ENCODE results near the gene LHFPL2. TPM values are rescaled to one million over a fixed set of nuclear protein-coding genes. Genes with fewer than 3 reads are reported as not detected.

Gene LHFPL2
- total and polyA plus RNA-seq, 2 experiments from 2014 or later, result 10.6 to 50.8 TPM

- no peak overlapping the region for H3K27ac Mint-ChIP-seq
- Histone ChIP-seq H3K4me1 (ENCODE audit: insufficient read depth) (no peaks in the 10 kb centered on the region; the same call in 1 of the 2 replicates), H3K9me2 (ENCODE audit: insufficient read depth) (no peaks in the 10 kb centered on the region), H3K36me3 (ENCODE audit: insufficient read depth) (no peaks in the 10 kb centered on the region), H3F3A (replicated peaks; ENCODE audit: low read depth) (no peaks in the 10 kb centered on the region), H3K4me3 (no peak overlapping the region), H2AFZ (no peak overlapping the region), H3K79me2 (replicated peaks; ENCODE audit: insufficient read depth) (peaks cover 26% of the 10 kb centered on the region; the same call in 1 of the 2 replicates), H3K4me2 (no peak overlapping the region), H3K27ac (ENCODE audit: low read depth) (no peak overlapping the region), H3K27me3 (ENCODE audit: insufficient read depth) (no peaks in the 10 kb centered on the region), H4K20me1 (replicated peaks; ENCODE audit: insufficient read depth) (peaks cover 8% of the 10 kb centered on the region)
- TF ChIP-seq CREB1 (CRISPR knock-in tag; IDR thresholded peaks at IDR 0.05; ENCODE audit: low read depth), result no peak
- TF ChIP-seq ZNF462 (CRISPR knock-in tag; IDR thresholded peaks at IDR 0.05), result no peak
- no peak for TF ChIP-seq ETS1 (IDR thresholded peaks at IDR 0.05)
- TF ChIP-seq NANOG (IDR thresholded peaks at IDR 0.05; ENCODE audit: borderline replicate concordance), result no peak
- TF ChIP-seq POLR2AphosphoS5 (IDR thresholded peaks at IDR 0.05; ENCODE audit: low read depth), result no peak
- no peak for TF ChIP-seq EZH2 (IDR thresholded peaks at IDR 0.05; ENCODE audit: low read depth, unreplicated experiment)
- peak in 1 of 2 experiments; percentile 53; a peak in 2 of 4 replicates for TF ChIP-seq CTCF (conservative IDR thresholded peaks at IDR 0.05; ENCODE audit: low read depth in 2 of 2)
- H3K36me3 Mint-ChIP-seq (ENCODE audit: low read depth), result peaks cover 5% of the 10 kb centered on the region
- H3K4me1 Mint-ChIP-seq, result peaks cover 26% of the 10 kb centered on the region
- no peak overlapping the region for H3K4me3 Mint-ChIP-seq
- DNase-seq (ENCODE audit: low spot score) (peak; percentile 59), ATAC-seq (peak; percentile 58)
- H3K27me3 Mint-ChIP-seq (ENCODE audit: insufficient read depth, low read depth, poor library complexity), result peaks cover 4% of the 10 kb centered on the region
- H3K9me3 Mint-ChIP-seq, result no peaks in the 10 kb centered on the region
Observed at GRCh38 chr5:78515670-78516069, 132.9 kb downstream of the LHFPL2 start.
